GM23248 (cell line): ENCODE measurements around the gene SH2D4B. TPM values are rescaled to one million over a fixed set of nuclear protein-coding genes. Genes with fewer than 3 reads are reported as not detected.
A peak's percentile ranks its signal among the peaks of the same experiment; 100 is the strongest.
"Not testable (repeated sequence)": the region's sequence is repeated elsewhere in the genome, so short reads cannot be mapped to it uniquely, and the experiment has no call there.

Experiments
- DNase-seq: peaks from one replicate; pipeline ENCODE4 v3.0.0-alpha.2; 2015
- H2AFZ ChIP-seq: fragments of 200-600 bp; sonication (generic); 2 replicates; pipeline ENCODE4 v1.6.1; 2016; ENCODE audit warnings: antibody characterized with exemption
- H3F3A ChIP-seq: fragments of 200-600 bp; sonication (generic); 2 replicates; pipeline ENCODE4 v1.6.1; 2016; ENCODE audit warnings: mild to moderate bottlenecking, antibody characterized with exemption, mixed run types; ENCODE audit not compliant: insufficient read depth
- H3K27ac ChIP-seq: fragments of 200-600 bp; sonication (generic); 2 replicates; pipeline ENCODE4 v1.5.1; 2016; ENCODE audit warnings: mild to moderate bottlenecking
- H3K27me3 ChIP-seq: fragments of 200-600 bp; sonication (generic); replicated peaks from 2 replicates; pipeline ENCODE4 v1.6.1; 2016; ENCODE audit warnings: mild to moderate bottlenecking; ENCODE audit not compliant: insufficient read depth
- H3K36me3 ChIP-seq: fragments of 200-600 bp; sonication (generic); 2 replicates; pipeline ENCODE4 v1.6.1; 2016; ENCODE audit warnings: low read depth, mild to moderate bottlenecking
- H3K4me1 ChIP-seq: fragments of 200-600 bp; sonication (generic); 2 replicates; pipeline ENCODE4 v1.6.1; 2016; ENCODE audit warnings: mild to moderate bottlenecking; ENCODE audit not compliant: insufficient read depth
- H3K4me2 ChIP-seq: fragments of 200-600 bp; sonication (generic); one replicate; pipeline ENCODE4 v1.6.1; 2016; ENCODE audit warnings: mild to moderate bottlenecking; ENCODE audit not compliant: unreplicated experiment
- H3K4me3 ChIP-seq: fragments of 200-600 bp; sonication (generic); 2 replicates; pipeline ENCODE4 v1.5.1; 2016; ENCODE audit warnings: mild to moderate bottlenecking
- H3K79me2 ChIP-seq: fragments of 200-600 bp; sonication (generic); 2 replicates; pipeline ENCODE4 v1.6.1; 2016; ENCODE audit warnings: mild to moderate bottlenecking; ENCODE audit not compliant: insufficient read depth
- H3K9ac ChIP-seq: fragments of 200-600 bp; sonication (generic); 2 replicates; pipeline ENCODE4 v1.6.1; 2016; ENCODE audit warnings: mild to moderate bottlenecking
- H3K9me2 ChIP-seq: fragments of 200-600 bp; sonication (generic); 2 replicates; pipeline ENCODE4 v1.6.1; 2016; ENCODE audit warnings: mixed run types, mild to moderate bottlenecking, moderate library complexity; ENCODE audit not compliant: insufficient read depth
- H3K9me3 ChIP-seq: fragments of 200-600 bp; sonication (generic); one replicate; pipeline ENCODE4 v1.6.1; 2017; ENCODE audit warnings: low read depth
- H4K20me1 ChIP-seq: fragments of 200-600 bp; sonication (generic); 2 replicates; pipeline ENCODE4 v1.6.0; 2016; ENCODE audit not compliant: insufficient read depth
- EZH2 ChIP-seq: fragments of 200-600 bp; sonication (generic); IDR thresholded peaks from 2 replicates; pipeline ENCODE4 v1.6.1; 2018; ENCODE audit warnings: antibody characterized with exemption, mild to moderate bottlenecking; ENCODE audit not compliant: insufficient read depth, poor library complexity, severe bottlenecking
- EZH2phosphoT487 ChIP-seq: fragments of 200-600 bp; sonication (generic); IDR thresholded peaks from 2 replicates; pipeline ENCODE4 v1.6.1; 2018; ENCODE audit warnings: antibody characterized with exemption, moderate library complexity, mild to moderate bottlenecking, low read depth; ENCODE audit not compliant: insufficient read depth
- WGBS, 2 experiments: methylation state at CpG; one replicate each; pipeline ENCODE4 v1.1.6; 2015 to 2017; ENCODE audit warnings: low lambda C conversion rate in 2 of 2, low coverage in 1 of 2; ENCODE audit errors: missing lambda C conversion rate in 2 of 2; 5-methylcytosine and 5-hydroxymethylcytosine counted together
- in situ Hi-C: fragments of 300-500 bp; cut with MboI; formaldehyde crosslinking; loops from 2 replicates; pipeline ENCODE4 v1.15.0; 2020
- polyA plus RNA-seq: library from polyadenylated mRNA; unstranded; fragments of >200 nt; fragmentation: Nextera tagmentation; extraction: Ambion mirVana; gene quantifications from 2 replicates; pipeline ENCODE4 v1.2.1, GENCODE V29; 2016
- total RNA-seq: library from RNA; depleted of rRNA; stranded (reverse); fragments of >200 nt; shearing (Covaris generic); gene quantifications from 2 replicates; pipeline ENCODE4 v1.2.3, GENCODE V29; 2014

Gene SH2D4B
- total and polyA plus RNA-seq, 2 experiments from 2014 or later, result not detected

GRCh38 chr10:80530816-80531215 is 6.9 kb upstream of the SH2D4B start:
- WGBS, 2 experiments, result 21 to 29% methylated on average over 2 of the region's 2 CpGs
- TF ChIP-seq EZH2 (no peak), EZH2phosphoT487 (no peak)
- no peak overlapping the region for H3K4me3 ChIP-seq
- no peaks in the 10 kb centered on the region for H4K20me1 ChIP-seq
- no peaks in the 10 kb centered on the region for H3K9me3 ChIP-seq
- H2AFZ ChIP-seq, result no peak overlapping the region
- DNase-seq, result no peak
- H3K9me2 ChIP-seq, result no peaks in the 10 kb centered on the region
- in situ Hi-C loops, result no loop called here
- no peaks in the 10 kb centered on the region for H3F3A ChIP-seq
- H3K27ac ChIP-seq, result no peak overlapping the region
- H3K4me2 ChIP-seq, result no peak overlapping the region
- H3K9ac ChIP-seq, result no peak overlapping the region
- H3K79me2 ChIP-seq, result no peaks in the 10 kb centered on the region
- H3K4me1 ChIP-seq, result no peaks in the 10 kb centered on the region
- H3K36me3 ChIP-seq, result no peaks in the 10 kb centered on the region
- H3K27me3 ChIP-seq, result no peaks in the 10 kb centered on the region

DNA sequence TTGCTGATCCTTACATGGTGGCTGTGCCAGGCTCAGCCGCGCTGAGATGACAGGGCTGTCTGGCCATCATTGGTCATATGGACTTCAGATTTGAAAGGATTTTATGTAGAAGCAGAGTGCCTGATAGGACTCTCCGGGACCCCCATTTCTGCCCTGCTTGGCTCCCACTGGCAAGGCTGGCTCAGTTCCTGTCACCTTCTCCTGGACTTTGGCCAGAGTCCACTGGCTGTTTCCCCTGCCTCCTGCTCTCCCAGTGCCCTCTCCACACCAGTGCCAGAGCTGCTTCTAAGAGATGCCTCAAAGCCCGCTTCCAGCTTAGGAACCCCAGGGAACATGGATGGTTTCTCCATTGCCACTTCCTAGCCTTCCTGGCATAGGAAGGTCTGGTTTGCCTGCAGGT is 5.1 kb upstream of the SH2D4B start:
- TF ChIP-seq EZH2 (no peak), EZH2phosphoT487 (no peak)

DNA sequence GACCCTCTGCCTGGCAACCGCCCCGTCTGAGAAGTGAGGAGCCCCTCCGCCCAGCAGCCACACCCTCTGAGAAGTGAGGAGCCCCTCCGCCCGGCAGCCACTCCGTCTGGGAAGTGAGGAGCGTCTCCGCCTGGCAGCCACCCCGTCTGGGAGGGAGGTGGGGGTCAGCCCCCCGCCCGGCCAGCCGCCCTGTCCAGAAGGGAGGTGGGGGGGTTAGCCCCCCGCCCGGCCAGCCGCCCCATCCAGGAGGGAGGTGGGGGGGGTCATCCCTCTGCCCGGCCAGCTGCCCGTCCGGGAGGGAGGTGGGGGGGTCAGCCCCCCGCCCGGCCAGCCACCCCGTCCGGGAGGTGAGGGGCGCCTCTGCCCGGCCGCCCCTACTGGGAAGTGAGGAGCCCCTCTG is 3.6 kb upstream of the SH2D4B start:
- H3K4me2 ChIP-seq, H3K9me2 ChIP-seq, H3K9me3 ChIP-seq, H3K27me3 ChIP-seq, H3K36me3 ChIP-seq, H2AFZ ChIP-seq, in situ Hi-C loops, H3K4me1 ChIP-seq, H3F3A ChIP-seq, H3K79me2 ChIP-seq, H3K27ac ChIP-seq, H3K4me3 ChIP-seq, H3K9ac ChIP-seq, H4K20me1 ChIP-seq, DNase-seq: not testable (repeated sequence)
- 93 to 100% methylated on average over 3 to 15 of the region's 25 CpGs for WGBS, 2 experiments

More for the DNA sequence above, 5.1 kb upstream of the SH2D4B start:
- Histone ChIP-seq H4K20me1 (no peaks in the 10 kb centered on the region), H3K4me1 (no peaks in the 10 kb centered on the region), H3F3A (no peaks in the 10 kb centered on the region), H3K27ac (no peak overlapping the region), H3K79me2 (no peaks in the 10 kb centered on the region), H3K9me2 (no peaks in the 10 kb centered on the region), H3K9me3 (no peaks in the 10 kb centered on the region), H3K9ac (no peak overlapping the region), H3K27me3 (no peaks in the 10 kb centered on the region; the same call in 1 of the 2 replicates), H3K4me2 (no peak overlapping the region), H3K36me3 (no peaks in the 10 kb centered on the region), H2AFZ (no peak overlapping the region), H3K4me3 (no peak overlapping the region)
- 76 to 84% methylated on average over 4 of the region's 4 CpGs for WGBS, 2 experiments
- in situ Hi-C loops, result no loop called here
- DNase-seq, result no peak

DNA sequence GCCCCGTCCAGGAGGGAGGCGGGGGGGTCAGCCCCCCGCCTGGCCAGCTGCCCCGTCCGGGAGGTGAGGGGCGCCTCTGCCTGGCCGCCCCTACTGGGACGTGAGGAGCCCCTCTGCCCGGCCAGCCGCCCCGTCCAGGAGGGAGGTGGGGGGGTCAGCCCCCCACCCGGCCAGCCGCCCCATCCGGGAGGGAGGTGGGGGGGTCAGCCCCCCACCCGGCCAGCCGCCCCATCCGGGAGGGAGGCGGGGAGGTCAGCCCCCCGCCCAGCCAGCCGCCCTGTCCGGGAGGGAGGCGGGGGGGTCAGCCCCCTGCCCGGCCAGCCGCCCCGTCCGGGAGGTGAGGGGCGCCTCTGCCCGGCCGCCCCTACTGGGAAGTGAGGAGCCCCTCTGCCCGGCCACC is 3.1 kb upstream of the SH2D4B start:
- H3K4me2 ChIP-seq, H3K27ac ChIP-seq, H3K4me3 ChIP-seq, H4K20me1 ChIP-seq, DNase-seq, H3F3A ChIP-seq, H3K9me2 ChIP-seq, H3K79me2 ChIP-seq, in situ Hi-C loops, H2AFZ ChIP-seq, H3K36me3 ChIP-seq, H3K27me3 ChIP-seq, H3K4me1 ChIP-seq, H3K9ac ChIP-seq, H3K9me3 ChIP-seq: not testable (repeated sequence)
- 85% methylated on average over 23 of the region's 30 CpGs; no CpG with 5 or more reads in 1 of the 2 experiments for WGBS, 2 experiments

- Histone ChIP-seq H3K27ac (no peak overlapping the region), H3K4me1 (no peaks in the 10 kb centered on the region), H3K79me2 (no peaks in the 10 kb centered on the region), H3K9me2 (no peaks in the 10 kb centered on the region), H4K20me1 (no peaks in the 10 kb centered on the region), H3K9me3 (no peaks in the 10 kb centered on the region), H3K4me2 (no peak overlapping the region), H2AFZ (peak overlapping the region; percentile 45; the same call in 1 of the 2 replicates), H3K4me3 (peak overlapping the region; percentile 55; the same call in 1 of the 2 replicates), H3K9ac (0 out of 2 replicates have a peak overlapping the region, but pooled peaks have one; percentile 25), H3K27me3 (peaks cover 3% of the 10 kb centered on the region; the same call in 1 of the 2 replicates), H3F3A (no peaks in the 10 kb centered on the region), H3K36me3 (no peaks in the 10 kb centered on the region)
- DNase-seq, result peak; percentile 40
- 56 to 61% methylated on average over 37 to 50 of the region's 50 CpGs for WGBS, 2 experiments
- no peak for TF ChIP-seq EZH2
- no peak for TF ChIP-seq EZH2phosphoT487
- in situ Hi-C loops, result no loop called here
These were observed 1.9 kb upstream of the SH2D4B start for GRCh38 chr10:80535671-80536360.
